SK-N-SH treated with all-trans-retinoic acid at 6 μM for 48 hours (cell line): ENCODE results near the gene IMMT.
"Not testable (repeated sequence)": the region's sequence is repeated elsewhere in the genome, so short reads cannot be mapped to it uniquely, and the experiment has no call there.

ENCODE experiments used
- ATAC-seq: fragments of 200-7000 bp; cut with Tn5 transposase; 3 replicates; pipeline ENCODE4 v1.9.1; 2020; ENCODE audit warnings: mild to moderate bottlenecking, moderate library complexity
- ARNTL ChIP-seq: fragments of 450-650 bp; formaldehyde crosslinking; IDR thresholded peaks from 2 replicates; pipeline ENCODE4 v1.5.0; 2020; ENCODE audit warnings: low read depth, mild to moderate bottlenecking, moderate library complexity, borderline replicate concordance
- BACH2 ChIP-seq: fragments of 250-450 bp; sonication (Bioruptor Pico); IDR thresholded peaks from 2 replicates; pipeline ENCODE4 v1.9.0; 2021; ENCODE audit warnings: mild to moderate bottlenecking, borderline replicate concordance
- CSDC2 ChIP-seq: fragments of 250-450 bp; sonication (Bioruptor Pico); IDR thresholded peaks from 2 replicates; pipeline ENCODE4 v1.5.0; 2020; ENCODE audit warnings: mild to moderate bottlenecking, moderate library complexity
- GLIS3 ChIP-seq: fragments of 250-450 bp; sonication (Bioruptor Pico); IDR thresholded peaks from 2 replicates; pipeline ENCODE4 v1.5.0; 2020; ENCODE audit warnings: mild to moderate bottlenecking, moderate library complexity
- ISL1 ChIP-seq: fragments of 250-450 bp; sonication (Bioruptor Pico); IDR thresholded peaks from 2 replicates; pipeline ENCODE4 v2.1.2; 2022; ENCODE audit warnings: mild to moderate bottlenecking, moderate library complexity
- OSR1 ChIP-seq: fragments of 250-450 bp; sonication (Bioruptor Pico); IDR thresholded peaks from 2 replicates; pipeline ENCODE4 v1.8.0; 2022; ENCODE audit warnings: moderate library complexity, mild to moderate bottlenecking, inconsistent platforms
- PPARA ChIP-seq: fragments of 250-450 bp; sonication (Bioruptor Pico); IDR thresholded peaks from 2 replicates; pipeline ENCODE4 v1.5.0; 2020; ENCODE audit warnings: mild to moderate bottlenecking, borderline replicate concordance
- RARB ChIP-seq: fragments of 250-450 bp; sonication (Bioruptor Pico); IDR thresholded peaks from 2 replicates; pipeline ENCODE4 v1.8.0; 2021; ENCODE audit warnings: mild to moderate bottlenecking, moderate library complexity
- SNAI2 ChIP-seq: fragments of 250-450 bp; sonication (Bioruptor Pico); IDR thresholded peaks from 2 replicates; pipeline ENCODE4 v1.5.0; 2020; ENCODE audit warnings: mild to moderate bottlenecking, moderate library complexity
- TCF4 ChIP-seq: fragments of 250-450 bp; sonication (Bioruptor Pico); IDR thresholded peaks from 2 replicates; pipeline ENCODE4 v1.8.0; 2021; ENCODE audit warnings: mild to moderate bottlenecking, moderate library complexity, borderline replicate concordance
- TOX ChIP-seq: fragments of 250-450 bp; sonication (Bioruptor Pico); IDR thresholded peaks from 2 replicates; pipeline ENCODE4 v1.8.0; 2021; ENCODE audit warnings: mild to moderate bottlenecking, moderate library complexity, borderline replicate concordance
- ZC3H10 ChIP-seq: fragments of 250-450 bp; sonication (Bioruptor Pico); IDR thresholded peaks from 2 replicates; pipeline ENCODE4 v1.5.1; 2021; ENCODE audit warnings: mild to moderate bottlenecking, moderate library complexity
- ZFP3 ChIP-seq: fragments of 250-450 bp; sonication (Bioruptor Pico); IDR thresholded peaks from 2 replicates; pipeline ENCODE4 v1.5.0; 2020; ENCODE audit warnings: mild to moderate bottlenecking, moderate library complexity
- ZFP30 ChIP-seq: fragments of 450-650 bp; formaldehyde crosslinking; IDR thresholded peaks from 2 replicates; pipeline ENCODE4 v1.5.0; 2022; ENCODE audit warnings: mild to moderate bottlenecking, moderate library complexity
- ZNF565 ChIP-seq: fragments of 450-650 bp; formaldehyde crosslinking; conservative IDR thresholded peaks from 2 replicates; pipeline ENCODE4 v1.5.0; 2020; ENCODE audit warnings: low read depth, mild to moderate bottlenecking, moderate library complexity
- ZNF70 ChIP-seq: fragments of 450-650 bp; formaldehyde crosslinking; IDR thresholded peaks from 2 replicates; pipeline ENCODE4 v1.5.0; 2020; ENCODE audit warnings: mild to moderate bottlenecking, moderate library complexity
- ZNF8 ChIP-seq: fragments of 450-650 bp; formaldehyde crosslinking; IDR thresholded peaks from 2 replicates; pipeline ENCODE4 v1.5.0; 2020; ENCODE audit warnings: mild to moderate bottlenecking, moderate library complexity
- TF ChIP-seq, protein P1 (sequence below): fragments of 250-450 bp; sonication (Bioruptor Pico); IDR thresholded peaks from 2 replicates; pipeline ENCODE4 v1.5.1; 2021; ENCODE audit warnings: mild to moderate bottlenecking, moderate library complexity
- TF ChIP-seq, protein P2 (sequence below): fragments of 250-450 bp; sonication (Bioruptor Pico); IDR thresholded peaks from 2 replicates; pipeline ENCODE4 v1.8.0; 2021; ENCODE audit warnings: low read depth, mild to moderate bottlenecking, moderate library complexity, borderline replicate concordance
- TF ChIP-seq, protein P3 (sequence below): fragments of 250-450 bp; sonication (Bioruptor Pico); IDR thresholded peaks from 2 replicates; pipeline ENCODE4 v1.5.0; 2020; ENCODE audit warnings: mild to moderate bottlenecking, moderate library complexity
- TF ChIP-seq, protein P4 (sequence below): fragments of 250-450 bp; sonication (Bioruptor Pico); IDR thresholded peaks from 2 replicates; pipeline ENCODE4 v1.5.1; 2020; ENCODE audit warnings: low read depth, mild to moderate bottlenecking, moderate library complexity

Gene IMMT

DNA sequence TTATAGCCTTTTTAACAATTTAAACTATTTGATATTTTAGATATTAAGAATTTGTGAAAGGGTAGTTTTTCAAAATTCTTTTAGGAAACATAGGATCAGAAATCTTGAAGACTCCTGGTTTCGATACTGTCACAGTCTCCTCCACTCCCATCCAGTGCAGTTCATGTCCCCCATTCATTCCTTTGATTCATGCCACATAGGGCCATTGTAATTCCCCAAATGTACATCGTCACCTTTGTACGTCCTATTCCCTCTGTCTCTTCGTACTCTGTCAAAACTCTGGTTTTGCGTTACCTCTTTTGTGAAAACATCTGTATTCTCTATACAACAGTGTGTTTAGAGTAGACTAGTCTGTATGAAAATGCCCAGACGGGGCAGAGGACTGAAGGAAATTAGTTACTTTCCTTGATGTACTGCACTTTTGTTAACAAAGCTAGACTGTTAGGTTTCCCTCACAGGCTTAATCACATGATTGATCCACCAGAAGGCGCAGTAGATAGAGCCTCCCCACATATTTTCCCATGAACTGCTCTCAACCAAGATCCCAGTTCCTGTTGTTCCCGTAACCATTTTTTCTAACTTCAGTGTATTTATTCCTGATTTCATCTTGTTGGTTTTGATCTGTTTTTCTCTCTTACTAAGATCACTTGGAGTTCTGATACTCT is 6.5 kb upstream of the IMMT start:
- TF ChIP-seq, protein P1, sequence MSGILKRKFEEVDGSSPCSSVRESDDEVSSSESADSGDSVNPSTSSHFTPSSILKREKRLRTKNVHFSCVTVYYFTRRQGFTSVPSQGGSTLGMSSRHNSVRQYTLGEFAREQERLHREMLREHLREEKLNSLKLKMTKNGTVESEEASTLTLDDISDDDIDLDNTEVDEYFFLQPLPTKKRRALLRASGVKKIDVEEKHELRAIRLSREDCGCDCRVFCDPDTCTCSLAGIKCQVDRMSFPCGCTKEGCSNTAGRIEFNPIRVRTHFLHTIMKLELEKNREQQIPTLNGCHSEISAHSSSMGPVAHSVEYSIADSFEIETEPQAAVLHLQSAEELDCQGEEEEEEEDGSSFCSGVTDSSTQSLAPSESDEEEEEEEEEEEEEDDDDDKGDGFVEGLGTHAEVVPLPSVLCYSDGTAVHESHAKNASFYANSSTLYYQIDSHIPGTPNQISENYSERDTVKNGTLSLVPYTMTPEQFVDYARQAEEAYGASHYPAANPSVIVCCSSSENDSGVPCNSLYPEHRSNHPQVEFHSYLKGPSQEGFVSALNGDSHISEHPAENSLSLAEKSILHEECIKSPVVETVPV = no peak
- no peak for TF ChIP-seq ZNF70
- TF ChIP-seq BACH2 (CRISPR knock-in tag) = no peak
- TF ChIP-seq ZNF8 = no peak
- TF ChIP-seq ZNF565 (CRISPR knock-in tag) = no peak
- TF ChIP-seq ARNTL = no peak
- TF ChIP-seq ZFP3 (CRISPR knock-in tag) = no peak
- no peak for TF ChIP-seq ZFP30 (CRISPR knock-in tag)
- TF ChIP-seq PPARA (CRISPR knock-in tag) = no peak
- TF ChIP-seq, protein P2, sequence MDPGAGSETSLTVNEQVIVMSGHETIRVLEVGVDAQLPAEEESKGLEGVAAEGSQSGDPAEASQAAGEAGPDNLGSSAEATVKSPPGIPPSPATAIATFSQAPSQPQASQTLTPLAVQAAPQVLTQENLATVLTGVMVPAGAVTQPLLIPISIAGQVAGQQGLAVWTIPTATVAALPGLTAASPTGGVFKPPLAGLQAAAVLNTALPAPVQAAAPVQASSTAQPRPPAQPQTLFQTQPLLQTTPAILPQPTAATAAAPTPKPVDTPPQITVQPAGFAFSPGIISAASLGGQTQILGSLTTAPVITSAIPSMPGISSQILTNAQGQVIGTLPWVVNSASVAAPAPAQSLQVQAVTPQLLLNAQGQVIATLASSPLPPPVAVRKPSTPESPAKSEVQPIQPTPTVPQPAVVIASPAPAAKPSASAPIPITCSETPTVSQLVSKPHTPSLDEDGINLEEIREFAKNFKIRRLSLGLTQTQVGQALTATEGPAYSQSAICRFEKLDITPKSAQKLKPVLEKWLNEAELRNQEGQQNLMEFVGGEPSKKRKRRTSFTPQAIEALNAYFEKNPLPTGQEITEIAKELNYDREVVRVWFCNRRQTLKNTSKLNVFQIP (CRISPR knock-in tag) = no peak
- no peak for TF ChIP-seq OSR1 (CRISPR knock-in tag)
- TF ChIP-seq SNAI2 (CRISPR knock-in tag) = no peak
- TF ChIP-seq, protein P3, sequence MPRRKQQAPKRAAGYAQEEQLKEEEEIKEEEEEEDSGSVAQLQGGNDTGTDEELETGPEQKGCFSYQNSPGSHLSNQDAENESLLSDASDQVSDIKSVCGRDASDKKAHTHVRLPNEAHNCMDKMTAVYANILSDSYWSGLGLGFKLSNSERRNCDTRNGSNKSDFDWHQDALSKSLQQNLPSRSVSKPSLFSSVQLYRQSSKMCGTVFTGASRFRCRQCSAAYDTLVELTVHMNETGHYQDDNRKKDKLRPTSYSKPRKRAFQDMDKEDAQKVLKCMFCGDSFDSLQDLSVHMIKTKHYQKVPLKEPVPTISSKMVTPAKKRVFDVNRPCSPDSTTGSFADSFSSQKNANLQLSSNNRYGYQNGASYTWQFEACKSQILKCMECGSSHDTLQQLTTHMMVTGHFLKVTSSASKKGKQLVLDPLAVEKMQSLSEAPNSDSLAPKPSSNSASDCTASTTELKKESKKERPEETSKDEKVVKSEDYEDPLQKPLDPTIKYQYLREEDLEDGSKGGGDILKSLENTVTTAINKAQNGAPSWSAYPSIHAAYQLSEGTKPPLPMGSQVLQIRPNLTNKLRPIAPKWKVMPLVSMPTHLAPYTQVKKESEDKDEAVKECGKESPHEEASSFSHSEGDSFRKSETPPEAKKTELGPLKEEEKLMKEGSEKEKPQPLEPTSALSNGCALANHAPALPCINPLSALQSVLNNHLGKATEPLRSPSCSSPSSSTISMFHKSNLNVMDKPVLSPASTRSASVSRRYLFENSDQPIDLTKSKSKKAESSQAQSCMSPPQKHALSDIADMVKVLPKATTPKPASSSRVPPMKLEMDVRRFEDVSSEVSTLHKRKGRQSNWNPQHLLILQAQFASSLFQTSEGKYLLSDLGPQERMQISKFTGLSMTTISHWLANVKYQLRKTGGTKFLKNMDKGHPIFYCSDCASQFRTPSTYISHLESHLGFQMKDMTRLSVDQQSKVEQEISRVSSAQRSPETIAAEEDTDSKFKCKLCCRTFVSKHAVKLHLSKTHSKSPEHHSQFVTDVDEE (CRISPR knock-in tag) = no peak
- no peak for TF ChIP-seq ZC3H10 (CRISPR knock-in tag)
- no peak for TF ChIP-seq RARB
- no peak for TF ChIP-seq TOX (CRISPR knock-in tag)
- TF ChIP-seq, protein P4, sequence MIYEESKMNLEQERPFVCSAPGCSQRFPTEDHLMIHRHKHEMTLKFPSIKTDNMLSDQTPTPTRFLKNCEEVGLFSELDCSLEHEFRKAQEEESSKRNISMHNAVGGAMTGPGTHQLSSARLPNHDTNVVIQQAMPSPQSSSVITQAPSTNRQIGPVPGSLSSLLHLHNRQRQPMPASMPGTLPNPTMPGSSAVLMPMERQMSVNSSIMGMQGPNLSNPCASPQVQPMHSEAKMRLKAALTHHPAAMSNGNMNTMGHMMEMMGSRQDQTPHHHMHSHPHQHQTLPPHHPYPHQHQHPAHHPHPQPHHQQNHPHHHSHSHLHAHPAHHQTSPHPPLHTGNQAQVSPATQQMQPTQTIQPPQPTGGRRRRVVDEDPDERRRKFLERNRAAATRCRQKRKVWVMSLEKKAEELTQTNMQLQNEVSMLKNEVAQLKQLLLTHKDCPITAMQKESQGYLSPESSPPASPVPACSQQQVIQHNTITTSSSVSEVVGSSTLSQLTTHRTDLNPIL = no peak
- TF ChIP-seq GLIS3 (CRISPR knock-in tag) = no peak
- TF ChIP-seq ISL1 = no peak
- no peak for TF ChIP-seq CSDC2 (CRISPR knock-in tag)
- TF ChIP-seq, all 23 proteins: peak for 0

DNA sequence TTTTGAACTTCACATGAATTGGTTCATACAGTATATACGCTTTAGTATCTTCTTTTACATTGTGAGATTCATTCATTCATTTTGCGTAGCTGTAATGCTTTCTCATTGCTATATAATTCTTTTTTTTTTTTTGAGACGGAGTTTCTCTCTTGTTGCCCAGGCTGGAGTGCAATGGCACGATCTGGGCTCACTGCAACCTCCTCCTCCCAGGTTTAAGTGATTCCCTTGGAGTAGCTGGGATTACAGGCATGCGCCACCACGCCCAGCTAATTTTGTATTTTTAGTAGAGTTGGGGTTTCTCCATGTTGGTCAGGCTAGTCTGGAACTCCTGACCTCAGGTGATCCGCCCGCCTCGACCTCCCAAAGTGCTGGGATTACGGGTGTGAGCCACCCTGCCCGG is 5.3 kb upstream of the IMMT start:
- not testable (repeated sequence) for ATAC-seq

More for the DNA sequence above, 6.5 kb upstream of the IMMT start:
- no peak for ATAC-seq

DNA sequence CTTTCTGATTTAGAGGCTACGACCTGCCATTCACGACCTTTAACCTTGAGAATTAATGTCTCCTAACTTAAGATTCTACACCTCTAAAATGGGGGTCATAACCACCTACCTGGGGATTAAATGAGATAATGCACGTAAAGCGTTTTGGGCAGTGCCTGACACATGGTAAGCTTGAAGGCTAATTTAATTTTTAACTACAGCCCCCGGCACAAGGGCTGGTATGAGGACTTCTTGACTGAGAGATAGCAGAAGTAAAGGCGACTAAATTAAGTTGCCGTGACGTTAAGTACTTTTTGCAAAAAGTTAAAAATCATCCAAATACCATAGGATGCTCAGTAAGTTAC is 4.5 kb upstream of the IMMT start:
- ATAC-seq = no peak
- TF ChIP-seq, protein P3 (CRISPR knock-in tag) = no peak
- TF ChIP-seq TOX (CRISPR knock-in tag) (no peak), BACH2 (CRISPR knock-in tag) (no peak), RARB (no peak), TCF4 (CRISPR knock-in tag) (no peak), ARNTL (no peak), ZNF70 (no peak), ZC3H10 (CRISPR knock-in tag) (no peak), SNAI2 (CRISPR knock-in tag) (no peak), PPARA (CRISPR knock-in tag) (no peak), ZNF565 (CRISPR knock-in tag) (no peak), ZNF8 (no peak), ZFP30 (CRISPR knock-in tag) (no peak), ISL1 (no peak), GLIS3 (CRISPR knock-in tag) (no peak)
- TF ChIP-seq, protein P1 = no peak
- TF ChIP-seq, protein P4 = no peak
